ENCODE results near the gene ARPP21. TPM values are rescaled to one million over a fixed set of nuclear protein-coding genes. Genes with fewer than 3 reads are reported as not detected.

The ARPP21 gene
- polyA plus RNA-seq, 1 donor from 2014 or later = 12.8 TPM

- no peaks in the 10 kb centered on the region for H3K79me2 ChIP-seq (replicated peaks; ENCODE audit: insufficient read depth, low read length)
- TF ChIP-seq CTCF (IDR thresholded peaks at IDR 0.05; ENCODE audit: poor library complexity, severe bottlenecking) (no peak), SMC3 (conservative IDR thresholded peaks at IDR 0.05; ENCODE audit: poor library complexity) (no peak), EP300 (conservative IDR thresholded peaks at IDR 0.05; ENCODE audit: poor library complexity, severe bottlenecking) (no peak), TAF1 (IDR thresholded peaks at IDR 0.05; ENCODE audit: low read depth) (no peak), EZH2 (IDR thresholded peaks at IDR 0.05; ENCODE audit: borderline replicate concordance, insufficient read depth, low read length, poor library complexity, severe bottlenecking) (no peak), REST (IDR thresholded peaks at IDR 0.05; ENCODE audit: borderline replicate concordance) (no peak)
- H3K27me3 ChIP-seq (ENCODE audit: insufficient read depth, low read depth, low read length) = no peaks in the 10 kb centered on the region
- no peak overlapping the region for H2AFZ ChIP-seq (ENCODE audit: low read depth, low read length)
- no peak overlapping the region for H3K27ac ChIP-seq (ENCODE audit: low read length)
- no peaks in the 10 kb centered on the region for H3F3A ChIP-seq (ENCODE audit: insufficient read depth, low read length, poor library complexity, severe bottlenecking)
- H3K4me2 ChIP-seq (ENCODE audit: low read length) = no peak overlapping the region
- H3K9ac ChIP-seq (ENCODE audit: low read length) = no peak overlapping the region
- H3K36me3 ChIP-seq (ENCODE audit: insufficient read depth, low read length) = no peaks in the 10 kb centered on the region
- H3K9me3 ChIP-seq (ENCODE audit: low read length) = no peaks in the 10 kb centered on the region
- H4K20me1 ChIP-seq (ENCODE audit: insufficient read depth) = no peaks in the 10 kb centered on the region
- H3K4me3 ChIP-seq (ENCODE audit: low read length) = no peak overlapping the region
- no peaks in the 10 kb centered on the region for H3K9me2 ChIP-seq (ENCODE audit: insufficient read depth, low read length)
Measured at GRCh38 chr3:35601959-35602358, 37.4 kb upstream of the ARPP21 start.

GRCh38 chr3:35602395-35602936, 36.9 kb upstream of the ARPP21 start:
- no peak overlapping the region for H3K9ac ChIP-seq (ENCODE audit: low read length)
- no peaks in the 10 kb centered on the region for H3K9me2 ChIP-seq (ENCODE audit: insufficient read depth, low read length)
- H3K4me2 ChIP-seq (ENCODE audit: low read length) = no peak overlapping the region
- no peaks in the 10 kb centered on the region for H3K9me3 ChIP-seq (ENCODE audit: low read length)
- H3F3A ChIP-seq (ENCODE audit: insufficient read depth, low read length, poor library complexity, severe bottlenecking) = no peaks in the 10 kb centered on the region
- H3K27me3 ChIP-seq (ENCODE audit: insufficient read depth, low read depth, low read length) = no peaks in the 10 kb centered on the region
- TF ChIP-seq RAD21 (conservative IDR thresholded peaks at IDR 0.05) (no peak), MXI1 (conservative IDR thresholded peaks at IDR 0.05; ENCODE audit: poor library complexity, severe bottlenecking) (no peak), CTCF (IDR thresholded peaks at IDR 0.05; ENCODE audit: poor library complexity, severe bottlenecking) (no peak), REST (IDR thresholded peaks at IDR 0.05; ENCODE audit: borderline replicate concordance) (no peak), TAF1 (IDR thresholded peaks at IDR 0.05; ENCODE audit: low read depth) (no peak), EZH2 (IDR thresholded peaks at IDR 0.05; ENCODE audit: borderline replicate concordance, insufficient read depth, low read length, poor library complexity, severe bottlenecking) (no peak), SMC3 (conservative IDR thresholded peaks at IDR 0.05; ENCODE audit: poor library complexity) (no peak), POLR2AphosphoS5 (IDR thresholded peaks at IDR 0.05) (no peak)
- no peaks in the 10 kb centered on the region for H3K79me2 ChIP-seq (replicated peaks; ENCODE audit: insufficient read depth, low read length)
- no peak overlapping the region for H3K27ac ChIP-seq (ENCODE audit: low read length)
- no peaks in the 10 kb centered on the region for H4K20me1 ChIP-seq (ENCODE audit: insufficient read depth)
- H2AFZ ChIP-seq (ENCODE audit: low read depth, low read length) = no peak overlapping the region
- H3K36me3 ChIP-seq (ENCODE audit: insufficient read depth, low read length) = no peaks in the 10 kb centered on the region
- H3K4me3 ChIP-seq (ENCODE audit: low read length) = no peak overlapping the region

All from neural cell (in vitro differentiated cells).